GM23248 (cell line): ENCODE results near the gene CDCA5. TPM values are rescaled to one million over a fixed set of nuclear protein-coding genes. Genes with fewer than 3 reads are reported as not detected.

Source experiments
- DNase-seq: peaks from one replicate; pipeline ENCODE4 v3.0.0-alpha.2; 2015
- H2AFZ ChIP-seq: fragments of 200-600 bp; sonication (generic); 2 replicates; pipeline ENCODE4 v1.6.1; 2016; ENCODE audit warnings: antibody characterized with exemption
- H3F3A ChIP-seq: fragments of 200-600 bp; sonication (generic); 2 replicates; pipeline ENCODE4 v1.6.1; 2016; ENCODE audit warnings: mild to moderate bottlenecking, antibody characterized with exemption, mixed run types; ENCODE audit not compliant: insufficient read depth
- H3K27ac ChIP-seq: fragments of 200-600 bp; sonication (generic); 2 replicates; pipeline ENCODE4 v1.5.1; 2016; ENCODE audit warnings: mild to moderate bottlenecking
- H3K27me3 ChIP-seq: fragments of 200-600 bp; sonication (generic); replicated peaks from 2 replicates; pipeline ENCODE4 v1.6.1; 2016; ENCODE audit warnings: mild to moderate bottlenecking; ENCODE audit not compliant: insufficient read depth
- H3K36me3 ChIP-seq: fragments of 200-600 bp; sonication (generic); 2 replicates; pipeline ENCODE4 v1.6.1; 2016; ENCODE audit warnings: low read depth, mild to moderate bottlenecking
- H3K4me1 ChIP-seq: fragments of 200-600 bp; sonication (generic); 2 replicates; pipeline ENCODE4 v1.6.1; 2016; ENCODE audit warnings: mild to moderate bottlenecking; ENCODE audit not compliant: insufficient read depth
- H3K4me2 ChIP-seq: fragments of 200-600 bp; sonication (generic); one replicate; pipeline ENCODE4 v1.6.1; 2016; ENCODE audit warnings: mild to moderate bottlenecking; ENCODE audit not compliant: unreplicated experiment
- H3K4me3 ChIP-seq: fragments of 200-600 bp; sonication (generic); 2 replicates; pipeline ENCODE4 v1.5.1; 2016; ENCODE audit warnings: mild to moderate bottlenecking
- H3K79me2 ChIP-seq: fragments of 200-600 bp; sonication (generic); 2 replicates; pipeline ENCODE4 v1.6.1; 2016; ENCODE audit warnings: mild to moderate bottlenecking; ENCODE audit not compliant: insufficient read depth
- H3K9ac ChIP-seq: fragments of 200-600 bp; sonication (generic); 2 replicates; pipeline ENCODE4 v1.6.1; 2016; ENCODE audit warnings: mild to moderate bottlenecking
- H3K9me2 ChIP-seq: fragments of 200-600 bp; sonication (generic); 2 replicates; pipeline ENCODE4 v1.6.1; 2016; ENCODE audit warnings: mixed run types, mild to moderate bottlenecking, moderate library complexity; ENCODE audit not compliant: insufficient read depth
- H3K9me3 ChIP-seq: fragments of 200-600 bp; sonication (generic); one replicate; pipeline ENCODE4 v1.6.1; 2017; ENCODE audit warnings: low read depth
- H4K20me1 ChIP-seq: fragments of 200-600 bp; sonication (generic); 2 replicates; pipeline ENCODE4 v1.6.0; 2016; ENCODE audit not compliant: insufficient read depth
- EZH2 ChIP-seq: fragments of 200-600 bp; sonication (generic); IDR thresholded peaks from 2 replicates; pipeline ENCODE4 v1.6.1; 2018; ENCODE audit warnings: antibody characterized with exemption, mild to moderate bottlenecking; ENCODE audit not compliant: insufficient read depth, poor library complexity, severe bottlenecking
- EZH2phosphoT487 ChIP-seq: fragments of 200-600 bp; sonication (generic); IDR thresholded peaks from 2 replicates; pipeline ENCODE4 v1.6.1; 2018; ENCODE audit warnings: antibody characterized with exemption, moderate library complexity, mild to moderate bottlenecking, low read depth; ENCODE audit not compliant: insufficient read depth
- WGBS, 2 experiments: methylation state at CpG; one replicate each; pipeline ENCODE4 v1.1.6; 2015 to 2017; ENCODE audit warnings: low lambda C conversion rate in 2 of 2, low coverage in 1 of 2; ENCODE audit errors: missing lambda C conversion rate in 2 of 2; 5-methylcytosine and 5-hydroxymethylcytosine counted together
- in situ Hi-C: fragments of 300-500 bp; cut with MboI; formaldehyde crosslinking; loops from 2 replicates; pipeline ENCODE4 v1.15.0; 2020
- polyA plus RNA-seq: library from polyadenylated mRNA; unstranded; fragments of >200 nt; fragmentation: Nextera tagmentation; extraction: Ambion mirVana; gene quantifications from 2 replicates; pipeline ENCODE4 v1.2.1, GENCODE V29; 2016
- total RNA-seq: library from RNA; depleted of rRNA; stranded (reverse); fragments of >200 nt; shearing (Covaris generic); gene quantifications from 2 replicates; pipeline ENCODE4 v1.2.3, GENCODE V29; 2014

Gene CDCA5
- total and polyA plus RNA-seq, 2 experiments from 2014 or later = 11.9 to 16.8 TPM

GRCh38 chr11:65045728-65046127, 38.1 kb downstream of the CDCA5 start:
- no peaks in the 10 kb centered on the region for H4K20me1 ChIP-seq
- in situ Hi-C loops = no loop called here
- H3K79me2 ChIP-seq = peaks cover 16% of the 10 kb centered on the region
- H2AFZ ChIP-seq = no peak overlapping the region
- no peak overlapping the region for H3K4me2 ChIP-seq
- H3F3A ChIP-seq = no peaks in the 10 kb centered on the region
- no peaks in the 10 kb centered on the region for H3K9me3 ChIP-seq
- no peak overlapping the region for H3K27ac ChIP-seq
- no peaks in the 10 kb centered on the region for H3K9me2 ChIP-seq
- H3K36me3 ChIP-seq = no peaks in the 10 kb centered on the region
- 78 to 80% methylated on average over 7 of the region's 7 CpGs for WGBS, 2 experiments
- peaks cover 4% of the 10 kb centered on the region; the same call in 1 of the 2 replicates for H3K4me1 ChIP-seq
- no peak for DNase-seq
- H3K4me3 ChIP-seq = no peak overlapping the region
- H3K9ac ChIP-seq = no peak overlapping the region
- TF ChIP-seq EZH2 = no peak
- no peak for TF ChIP-seq EZH2phosphoT487
- H3K27me3 ChIP-seq = no peaks in the 10 kb centered on the region

- TF ChIP-seq EZH2 (no peak), EZH2phosphoT487 (no peak)
Measured at GRCh38 chr11:65045061-65045460, 38.8 kb downstream of the CDCA5 start.

GRCh38 chr11:65043881-65044501, 39.8 kb downstream of the CDCA5 start:
- in situ Hi-C loops = no loop called here
- no peak overlapping the region for H3K4me3 ChIP-seq
- peak; percentile 72 for DNase-seq
- H3K27me3 ChIP-seq = no peaks in the 10 kb centered on the region
- no peak for TF ChIP-seq EZH2
- no peak for TF ChIP-seq EZH2phosphoT487
- no peak overlapping the region for H3K9ac ChIP-seq
- no peak overlapping the region for H3K27ac ChIP-seq
- H4K20me1 ChIP-seq = no peaks in the 10 kb centered on the region
- no peaks in the 10 kb centered on the region for H3K36me3 ChIP-seq
- H3K4me2 ChIP-seq = no peak overlapping the region
- no peak overlapping the region for H2AFZ ChIP-seq
- 84 to 89% methylated on average over 17 to 22 of the region's 23 CpGs for WGBS, 2 experiments
- peaks cover 4% of the 10 kb centered on the region for H3K4me1 ChIP-seq
- H3F3A ChIP-seq = peaks cover 11% of the 10 kb centered on the region
- no peaks in the 10 kb centered on the region for H3K9me3 ChIP-seq
- H3K9me2 ChIP-seq = no peaks in the 10 kb centered on the region
- H3K79me2 ChIP-seq = peaks cover 16% of the 10 kb centered on the region

More at GRCh38 chr11:65045061-65045460, 38.8 kb downstream of the CDCA5 start:
- H3K36me3 ChIP-seq = no peaks in the 10 kb centered on the region
- no peak overlapping the region for H2AFZ ChIP-seq
- H3K27me3 ChIP-seq = no peaks in the 10 kb centered on the region
- H3K4me3 ChIP-seq = no peak overlapping the region
- no peaks in the 10 kb centered on the region for H3K9me2 ChIP-seq
- H3K9ac ChIP-seq = no peak overlapping the region
- no peak for DNase-seq
- H3K4me1 ChIP-seq = peaks cover 4% of the 10 kb centered on the region
- no peaks in the 10 kb centered on the region for H4K20me1 ChIP-seq
- H3K4me2 ChIP-seq = no peak overlapping the region
- H3K79me2 ChIP-seq = peaks cover 16% of the 10 kb centered on the region
- peaks cover 5% of the 10 kb centered on the region for H3F3A ChIP-seq
- H3K27ac ChIP-seq = no peak overlapping the region
- WGBS, 2 experiments = 92 to 94% methylated on average over 5 of the region's 5 CpGs
- no peaks in the 10 kb centered on the region for H3K9me3 ChIP-seq
- in situ Hi-C loops = no loop called here

- no peak overlapping the region for H2AFZ ChIP-seq
- H3F3A ChIP-seq = peaks cover 11% of the 10 kb centered on the region
- no peak for DNase-seq
- no peaks in the 10 kb centered on the region for H4K20me1 ChIP-seq
- no peak overlapping the region for H3K4me2 ChIP-seq
- no peak overlapping the region for H3K4me3 ChIP-seq
- H3K79me2 ChIP-seq = peaks cover 16% of the 10 kb centered on the region
- TF ChIP-seq EZH2 = no peak
- TF ChIP-seq EZH2phosphoT487 = no peak
- H3K9me2 ChIP-seq = no peaks in the 10 kb centered on the region
- no peaks in the 10 kb centered on the region for H3K27me3 ChIP-seq
- peaks cover 4% of the 10 kb centered on the region for H3K4me1 ChIP-seq
- H3K36me3 ChIP-seq = no peaks in the 10 kb centered on the region
- in situ Hi-C loops = no loop called here
- no peaks in the 10 kb centered on the region for H3K9me3 ChIP-seq
- WGBS, 2 experiments = 82 to 85% methylated on average over 6 of the region's 6 CpGs
- no peak overlapping the region for H3K27ac ChIP-seq
- no peak overlapping the region for H3K9ac ChIP-seq
Measured at GRCh38 chr11:65042891-65043290, 40.9 kb downstream of the CDCA5 start.
